HFF-Myc (cell line): ENCODE measurements around the gene PTH1R.
"Not testable (repeated sequence)": the region's sequence is repeated elsewhere in the genome, so short reads cannot be mapped to it uniquely, and the experiment has no call there.

ENCODE experiments used
- DNase-seq: peaks from one replicate; pipeline ENCODE4 v3.0.0-alpha.2; 2011; ENCODE audit warnings: low read depth; ENCODE audit errors: extremely low read depth
- H3K4me3 ChIP-seq: replicated peaks from 2 replicates; pipeline ENCODE4 v1.5.1; 2011; ENCODE audit warnings: low read depth, mild to moderate bottlenecking, control low read depth, low read length
- CTCF ChIP-seq: IDR thresholded peaks from 2 replicates; pipeline ENCODE4 v1.5.1; 2012; ENCODE audit warnings: mild to moderate bottlenecking, low read depth, low read length, control low read depth; ENCODE audit errors: missing control alignments

The PTH1R gene

GRCh38 chr3:46907271-46907670, 29.8 kb downstream of the PTH1R start:
- TF ChIP-seq CTCF: no peak
- no peak for DNase-seq
- no peak overlapping the region for H3K4me3 ChIP-seq

GRCh38 chr3:46907960-46908293, 30.4 kb downstream of the PTH1R start:
- H3K4me3 ChIP-seq: no peak overlapping the region
- no peak for DNase-seq
- no peak for TF ChIP-seq CTCF

GRCh38 chr3:46908294-46908985, 30.9 kb downstream of the PTH1R start:
- no peak overlapping the region for H3K4me3 ChIP-seq
- peak; percentile 15 for TF ChIP-seq CTCF
- DNase-seq: no peak

- DNase-seq: no peak
- H3K4me3 ChIP-seq: no peak overlapping the region
- no peak for TF ChIP-seq CTCF
Observed at GRCh38 chr3:46908986-46909534, 31.5 kb downstream of the PTH1R start.

GRCh38 chr3:46909535-46910161, 32.1 kb downstream of the PTH1R start:
- H3K4me3 ChIP-seq: no peak overlapping the region
- DNase-seq: peak; percentile 72
- peak; percentile 91 for TF ChIP-seq CTCF

GRCh38 chr3:46910166-46910760, 32.7 kb downstream of the PTH1R start:
- no peak for TF ChIP-seq CTCF
- DNase-seq: no peak
- no peak overlapping the region for H3K4me3 ChIP-seq

- not testable (repeated sequence) for H3K4me3 ChIP-seq
Observed at GRCh38 chr3:46910914-46911313, 33.4 kb downstream of the PTH1R start.

More at GRCh38 chr3:46910914-46911313, 33.4 kb downstream of the PTH1R start:
- DNase-seq: not testable (repeated sequence)
